Lower lobe of right lung (tissue), 2 donors: Measurements from ENCODE around the gene BRIP1. TPM values are rescaled to one million over a fixed set of nuclear protein-coding genes. Genes with fewer than 3 reads are reported as not detected.

Experiments used
- ATAC-seq, 2 donors: fragments of 200-7000 bp; cut with Tn5 transposase; one replicate each; pipeline ENCODE4 v1.9.1; 2020 to 2022; ENCODE audit warnings: mild to moderate bottlenecking in 2 of 2, moderate library complexity in 2 of 2
- DNase-seq: peaks from one replicate; pipeline ENCODE4 v3.0.0-alpha.2; 2020
- H3K27ac ChIP-seq: fragments of 200-600 bp; one replicate; pipeline ENCODE4 v1.8.0; 2022
- H3K27me3 ChIP-seq: fragments of 200-600 bp; one replicate; pipeline ENCODE4 v1.8.0; 2022; ENCODE audit warnings: low read depth
- H3K36me3 ChIP-seq: fragments of 200-600 bp; one replicate; pipeline ENCODE4 v1.8.0; 2022; ENCODE audit warnings: mild to moderate bottlenecking
- H3K4me1 ChIP-seq: fragments of 200-600 bp; one replicate; pipeline ENCODE4 v1.8.0; 2022
- H3K4me3 ChIP-seq: fragments of 200-600 bp; one replicate; pipeline ENCODE4 v1.8.0; 2022; ENCODE audit warnings: mild to moderate bottlenecking
- H3K9me3 ChIP-seq: fragments of 200-600 bp; one replicate; pipeline ENCODE4 v1.8.0; 2022
- CTCF ChIP-seq: fragments of 200-600 bp; IDR thresholded peaks from one replicate; pipeline ENCODE4 v1.8.0; 2022; ENCODE audit warnings: antibody characterized with exemption, mild to moderate bottlenecking
- intact Hi-C: fragments of 100-400 bp; cut with DNase I; formaldehyde crosslinking; loops from one replicate; pipeline ENCODE4 v1.11.0; 2022
- total RNA-seq: library from RNA; stranded (reverse); fragmentation: NEBNext Ultra II Directional; extraction: Animal tissue kit (Norgen Biotek cat#: 25700); gene quantifications from one replicate; pipeline ENCODE4 v1.2.1, GENCODE V29; 2021
- donor health status: DM: no; HTN: yes; CAD: no; lungs with severe emphysema.

The BRIP1 gene
- total RNA-seq, 1 donor from 2014 or later, result 0.83 TPM

- Histone ChIP-seq H3K9me3 (no peaks in the 10 kb centered on the region), H3K27ac (no peak overlapping the region), H3K4me1 (no peaks in the 10 kb centered on the region), H3K4me3 (no peak overlapping the region), H3K27me3 (no peaks in the 10 kb centered on the region), H3K36me3 (no peaks in the 10 kb centered on the region)
- intact Hi-C loops, result no loop called here
- DNase-seq (no peak), ATAC-seq (no peak)
- TF ChIP-seq CTCF, result no peak
Observed at GRCh38 chr17:61786088-61786487, 77.2 kb downstream of the BRIP1 start.

- intact Hi-C loops, result no loop called here
- Histone ChIP-seq H3K9me3 (no peaks in the 10 kb centered on the region), H3K27ac (no peak overlapping the region), H3K4me1 (no peaks in the 10 kb centered on the region), H3K27me3 (no peaks in the 10 kb centered on the region), H3K4me3 (no peak overlapping the region), H3K36me3 (no peaks in the 10 kb centered on the region)
- DNase-seq (no peak), ATAC-seq (no peak)
- no peak for TF ChIP-seq CTCF
Observed at GRCh38 chr17:61784510-61784909, 78.8 kb downstream of the BRIP1 start.

- TF ChIP-seq CTCF, result no peak
- ATAC-seq, result no peak
- no peak for DNase-seq
Observed at GRCh38 chr17:61783556-61784304, 79.6 kb downstream of the BRIP1 start.

GRCh38 chr17:61783120-61783519 lies 80.2 kb downstream of the BRIP1 start:
- no peak overlapping the region for H3K27ac ChIP-seq
- H3K36me3 ChIP-seq, result no peaks in the 10 kb centered on the region
- H3K4me3 ChIP-seq, result no peak overlapping the region
- TF ChIP-seq CTCF, result no peak
- H3K27me3 ChIP-seq, result no peaks in the 10 kb centered on the region
- intact Hi-C loops, result no loop called here
- H3K9me3 ChIP-seq, result no peaks in the 10 kb centered on the region
- no peaks in the 10 kb centered on the region for H3K4me1 ChIP-seq
- DNase-seq (no peak), ATAC-seq (no peak)

More at GRCh38 chr17:61783556-61784304, 79.6 kb downstream of the BRIP1 start:
- no peaks in the 10 kb centered on the region for H3K9me3 ChIP-seq
- H3K27me3 ChIP-seq, result no peaks in the 10 kb centered on the region
- H3K4me3 ChIP-seq, result no peak overlapping the region
- H3K4me1 ChIP-seq, result no peaks in the 10 kb centered on the region
- H3K27ac ChIP-seq, result no peak overlapping the region
- intact Hi-C loops, result no loop called here
- no peaks in the 10 kb centered on the region for H3K36me3 ChIP-seq

GRCh38 chr17:61782683-61783082 lies 80.6 kb downstream of the BRIP1 start:
- ATAC-seq (no peak), DNase-seq (no peak)
- H3K27me3 ChIP-seq, result no peaks in the 10 kb centered on the region
- intact Hi-C loops, result no loop called here
- H3K27ac ChIP-seq, result no peak overlapping the region
- H3K4me3 ChIP-seq, result no peak overlapping the region
- H3K36me3 ChIP-seq, result no peaks in the 10 kb centered on the region
- no peak for TF ChIP-seq CTCF
- H3K4me1 ChIP-seq, result no peaks in the 10 kb centered on the region
- H3K9me3 ChIP-seq, result no peaks in the 10 kb centered on the region
